ENCODE results near the gene PRRT1B.

Gene PRRT1B

DNA sequence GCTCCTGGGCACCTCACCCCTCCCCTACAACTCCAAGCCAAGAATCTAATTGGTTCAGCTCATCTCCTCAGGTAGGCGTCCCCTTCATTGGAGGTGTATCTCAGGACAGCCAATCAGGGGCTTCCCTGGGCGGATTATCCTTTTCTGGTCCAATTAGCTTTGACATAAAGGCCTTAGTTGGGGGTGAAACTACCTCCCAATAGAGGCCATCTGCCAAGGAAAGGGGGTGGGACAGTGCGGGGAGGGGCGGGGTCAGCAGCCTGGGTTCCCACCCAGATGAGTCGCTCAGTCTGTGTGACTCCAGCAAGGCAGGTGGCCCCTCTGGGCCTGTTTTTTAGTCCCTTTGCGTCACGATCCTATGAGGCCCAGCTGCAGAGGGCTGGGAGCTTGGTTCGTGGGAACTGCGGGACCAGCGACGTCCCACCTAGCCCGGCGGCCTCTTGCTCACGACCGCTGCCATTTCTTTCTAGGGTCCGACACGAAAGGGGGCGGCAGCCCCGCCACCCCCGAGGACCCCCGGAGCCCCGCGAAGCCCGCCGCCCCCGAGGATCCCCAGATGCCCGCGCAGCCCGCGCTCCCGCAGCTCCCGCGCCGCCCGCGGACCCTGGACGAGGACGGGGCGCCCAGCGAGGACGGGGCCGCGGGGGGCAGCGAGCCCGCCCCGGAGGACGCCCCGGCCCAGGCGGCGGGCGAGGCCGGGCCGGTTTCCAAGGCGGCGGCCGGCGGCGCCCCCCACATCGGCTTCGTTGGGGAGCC lies 8.9 kb downstream of the PRRT1B start:
- no peak for DNase-seq

GRCh38 chr9:131554843-131555351 lies 9.6 kb downstream of the PRRT1B start:
- DNase-seq = no peak

GRCh38 chr9:131555841-131556673 lies 10.7 kb downstream of the PRRT1B start:
- DNase-seq = no peak

GRCh38 chr9:131557855-131558548 lies 12.7 kb downstream of the PRRT1B start:
- no peak for DNase-seq

GRCh38 chr9:131559421-131560000 lies 14.2 kb downstream of the PRRT1B start:
- DNase-seq = no peak

GRCh38 chr9:131562032-131562959 lies 17.0 kb downstream of the PRRT1B start:
- DNase-seq = no peak

DNA sequence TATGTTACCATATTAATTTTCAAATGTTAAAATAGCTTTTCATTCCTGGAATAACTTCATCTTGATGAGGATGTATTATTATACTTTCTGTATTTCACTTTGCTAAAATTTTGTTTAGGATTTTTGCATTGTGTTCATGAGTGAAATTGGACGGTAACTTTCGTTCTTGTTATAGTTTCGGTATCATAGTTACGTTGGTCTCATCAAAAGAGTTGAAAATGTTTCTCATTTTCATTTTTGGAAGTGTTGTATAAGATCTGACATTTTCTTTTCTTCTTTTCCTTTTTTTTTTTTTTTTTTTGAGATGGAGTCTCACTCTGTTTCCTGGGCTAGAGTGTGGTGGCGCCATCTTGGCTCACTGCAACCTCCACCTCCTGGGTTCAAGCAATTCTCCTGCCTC lies 20.0 kb downstream of the PRRT1B start:
- DNase-seq = peak; percentile 21

DNA sequence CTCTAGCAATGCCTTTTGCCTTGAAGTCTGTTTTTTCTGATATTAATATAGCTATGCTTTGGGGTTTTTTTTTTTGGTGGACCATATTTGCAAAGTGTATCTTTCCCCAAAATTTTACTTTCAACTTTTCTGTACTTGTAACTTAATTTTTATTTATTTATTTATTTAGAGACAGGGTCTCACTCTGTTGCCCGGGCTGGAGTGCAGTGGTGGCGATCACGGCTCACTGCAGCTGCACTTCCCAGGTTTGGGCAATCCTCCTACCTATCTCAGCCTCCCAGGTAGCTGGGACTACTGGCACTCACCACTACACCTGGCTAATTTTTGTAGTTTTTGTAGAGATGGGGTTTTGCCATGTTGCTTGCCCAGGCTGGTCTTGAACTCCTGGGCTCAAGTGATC lies 20.8 kb downstream of the PRRT1B start:
- no peak for DNase-seq

DNA sequence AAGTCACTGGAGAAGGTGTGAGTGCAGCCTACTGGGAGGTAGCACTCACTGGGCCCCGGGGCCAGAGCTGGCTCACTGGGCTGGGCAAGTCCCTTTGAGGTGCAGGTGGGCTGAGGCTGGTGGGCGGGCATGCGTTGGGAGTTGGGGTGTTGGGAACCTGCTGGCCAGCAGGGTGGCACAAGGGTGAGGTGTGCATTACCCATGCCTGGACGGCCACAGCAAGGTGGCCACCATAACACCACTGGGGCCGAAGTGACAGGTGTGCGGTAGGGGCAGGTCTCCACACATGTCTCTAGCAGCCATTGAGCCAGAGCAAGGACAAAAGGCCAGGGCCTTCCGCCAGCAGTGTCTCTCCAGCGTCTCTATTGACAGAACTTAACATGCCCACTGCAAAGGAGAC lies 22.6 kb downstream of the PRRT1B start:
- no peak for DNase-seq

DNA sequence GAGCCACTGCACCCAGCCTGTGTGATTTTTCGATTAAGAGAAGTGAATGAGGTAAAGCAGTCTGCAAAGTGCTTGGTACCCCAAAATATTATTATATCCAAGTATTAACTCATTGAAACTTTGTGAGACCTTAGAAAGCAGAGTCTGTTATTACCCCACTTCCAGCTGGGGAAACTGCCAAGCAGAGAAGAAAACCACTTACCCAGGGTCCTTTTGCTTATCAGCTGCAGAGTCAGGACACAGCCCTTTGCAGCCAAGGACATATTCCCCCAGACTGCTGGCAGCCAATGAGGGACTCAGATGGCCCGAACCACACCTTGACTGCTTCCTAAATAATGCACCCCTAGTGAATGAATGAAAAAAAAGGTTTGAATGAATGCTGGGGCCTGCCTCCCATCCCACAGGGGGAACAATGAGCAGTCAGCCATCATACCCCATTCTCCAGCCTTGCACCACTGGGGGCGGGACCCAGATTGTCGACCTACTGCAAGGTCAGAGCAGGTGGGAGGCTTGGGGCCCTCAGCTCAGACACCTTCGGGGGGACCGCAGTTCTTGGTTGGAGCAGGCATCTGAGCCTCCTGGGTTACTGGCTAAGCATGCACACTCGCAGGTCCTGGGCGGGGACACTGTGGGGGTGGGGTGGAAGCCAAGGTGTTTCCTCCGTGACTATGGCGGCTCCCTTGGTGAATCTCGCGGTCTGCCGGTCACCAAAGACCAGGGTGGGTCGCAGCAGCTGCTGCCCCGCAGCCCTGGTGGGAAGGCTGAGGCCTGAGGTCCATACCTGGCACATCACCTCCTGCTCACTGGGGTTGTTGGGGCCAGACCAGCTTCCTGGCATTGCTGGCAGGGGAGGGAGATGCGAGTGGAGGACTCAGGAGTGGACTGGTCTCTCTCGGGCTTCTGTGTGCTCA lies 29.7 kb downstream of the PRRT1B start:
- DNase-seq = no peak

- DNase-seq = no peak
Measured at GRCh38 chr9:131575946-131576853, 30.9 kb downstream of the PRRT1B start.

DNA sequence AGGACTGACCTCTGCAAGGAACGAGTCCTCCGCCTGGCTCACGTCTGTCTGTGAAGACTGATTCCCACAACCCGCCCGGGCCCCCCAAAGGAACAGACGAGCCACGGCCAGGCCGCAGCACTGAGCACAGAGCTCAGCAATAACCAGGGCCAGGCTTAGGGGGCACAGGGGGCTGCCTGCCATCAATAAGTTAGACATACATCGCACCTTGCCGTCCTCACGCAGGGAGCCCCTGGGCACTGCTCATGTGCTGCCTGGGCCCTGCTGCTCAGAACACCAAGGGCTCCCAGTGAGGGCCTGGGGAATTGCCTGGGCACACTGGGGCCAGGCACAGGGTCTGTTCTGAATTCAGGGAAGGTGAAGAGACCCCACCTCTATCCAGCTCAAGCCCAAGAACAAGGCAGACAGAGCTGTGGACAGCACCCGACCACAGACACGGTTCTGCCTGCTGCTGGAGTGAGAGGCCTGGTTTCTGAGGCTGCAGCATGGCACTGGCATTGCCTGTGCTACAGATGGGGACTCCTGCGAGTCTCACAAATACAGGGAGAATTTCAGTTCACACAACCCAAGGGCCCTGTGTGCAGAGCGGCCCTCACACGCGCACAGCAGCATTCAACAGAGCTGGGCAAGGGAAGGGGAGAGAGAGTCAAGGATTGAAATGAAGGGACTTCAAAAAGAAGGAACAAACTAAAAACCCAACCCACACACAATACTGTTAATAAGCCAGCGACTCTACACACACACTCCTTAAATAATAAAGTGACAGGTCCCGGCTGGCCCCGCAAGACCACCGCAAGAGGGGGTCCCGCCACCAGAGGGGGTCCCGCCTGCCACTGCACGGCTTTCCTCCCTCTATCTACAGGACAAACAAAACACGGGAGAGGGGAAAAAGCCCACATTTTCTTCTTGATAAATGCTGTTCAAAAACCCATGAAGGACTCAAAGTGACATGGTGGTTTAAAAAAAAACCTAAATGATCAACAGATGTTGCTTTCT lies 32.0 kb downstream of the PRRT1B start:
- DNase-seq = no peak

- DNase-seq = no peak
Measured at GRCh38 chr9:131578021-131578420, 32.7 kb downstream of the PRRT1B start.

DNA sequence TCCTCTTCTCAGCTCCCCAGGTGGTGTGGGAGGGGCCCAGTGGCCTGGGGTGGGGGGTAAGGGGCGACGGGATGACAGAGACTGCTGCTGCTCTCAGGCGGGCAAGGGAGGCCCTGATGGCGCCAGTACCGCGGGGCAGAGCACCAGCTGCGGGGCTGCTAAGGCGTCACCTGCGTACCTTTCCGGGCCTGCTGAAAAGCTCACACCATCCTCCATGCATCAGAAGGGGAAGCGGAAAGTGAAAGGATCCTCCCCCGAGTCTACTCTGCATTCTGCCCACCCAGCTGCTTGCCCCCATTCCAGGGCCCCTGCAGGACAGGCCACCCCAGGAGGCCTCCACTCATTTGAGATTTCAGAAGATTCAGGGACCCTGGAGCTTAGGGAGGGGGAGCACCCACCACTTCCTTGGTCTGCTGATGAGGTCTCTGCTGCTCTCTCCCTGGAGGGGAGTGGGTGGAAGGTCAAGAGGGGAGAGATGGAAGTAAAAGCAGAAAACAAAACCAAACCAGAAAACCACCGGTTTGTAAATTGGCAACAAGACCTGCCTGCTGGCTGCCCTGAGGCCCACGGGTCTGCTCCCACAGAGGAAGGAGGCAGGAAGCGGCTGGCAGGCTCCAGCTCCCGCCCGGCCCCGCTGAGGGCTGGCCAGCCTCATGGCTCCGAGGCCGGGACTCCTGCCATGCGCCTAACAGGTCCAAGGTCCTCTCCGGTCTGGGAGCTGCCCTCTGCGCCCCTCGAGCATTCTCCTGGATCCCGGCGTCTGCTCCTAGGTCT lies 33.6 kb downstream of the PRRT1B start:
- peak; percentile 25 for DNase-seq

DNA sequence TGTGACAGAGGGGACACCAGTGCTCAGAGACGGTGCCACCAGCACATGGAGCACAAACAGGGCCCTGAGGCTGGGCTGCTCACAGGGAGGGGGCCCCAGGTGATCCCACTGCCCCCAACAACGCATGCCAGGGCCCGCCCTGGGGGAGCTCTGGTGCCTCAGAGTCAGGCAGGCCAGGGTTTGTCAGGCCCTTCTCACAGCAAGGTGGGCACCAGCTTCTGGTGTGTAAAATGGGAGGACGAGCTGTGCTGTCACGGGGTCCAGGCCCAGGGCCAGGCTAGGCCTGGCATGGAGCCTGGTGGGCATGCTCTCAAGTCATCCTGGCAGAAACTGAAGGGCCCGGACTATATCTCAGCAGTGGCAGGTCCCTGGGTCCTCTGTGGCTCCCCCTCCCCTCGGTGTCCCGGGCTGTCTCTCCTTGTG lies 34.5 kb downstream of the PRRT1B start:
- DNase-seq = no peak

DNA sequence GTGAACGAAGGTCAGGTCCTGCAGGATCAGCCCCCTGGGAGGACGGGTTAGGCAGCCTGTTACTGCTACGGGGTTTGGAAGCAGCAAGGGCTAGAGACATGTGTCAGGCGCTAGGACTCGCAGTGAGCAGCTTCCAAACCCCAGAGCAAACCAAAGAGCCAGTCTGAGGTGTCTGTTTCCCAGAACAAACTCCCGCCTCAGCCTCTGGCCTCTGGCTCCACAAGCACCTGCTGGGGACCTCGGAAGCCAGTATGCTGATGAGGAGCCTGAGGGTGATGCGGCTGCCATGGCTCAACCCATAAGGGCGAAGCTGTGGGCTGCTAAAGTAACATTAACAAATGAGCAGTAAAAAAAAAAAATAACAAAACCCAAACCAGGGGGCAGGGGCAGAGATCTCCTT lies 35.0 kb downstream of the PRRT1B start:
- no peak for DNase-seq

- no peak for DNase-seq
Measured at GRCh38 chr9:131582056-131582455, 36.7 kb downstream of the PRRT1B start.
